Upper lobe of left lung (tissue), 4 donors: ENCODE data around the gene LRP2BP.

Experiments
- EP300 ChIP-seq, 4 donors: sonication (generic); formaldehyde crosslinking; IDR thresholded peaks; one replicate each; pipeline ENCODE4 v1.5.1; 2017; ENCODE audit warnings: antibody characterized with exemption in 4 of 4, control low read depth in 2 of 4
- TF ChIP-seq, protein P1 (sequence below), 6 experiments: fragments of 450-650 bp in 4 of 6; fragments of 200-600 bp in 2 of 6; sonication (generic) in 2 of 6; IDR thresholded peaks; one replicate each; pipeline ENCODE4 v1.5.1; 2016 to 2019; ENCODE audit warnings: antibody characterized with exemption in 6 of 6

DNA sequence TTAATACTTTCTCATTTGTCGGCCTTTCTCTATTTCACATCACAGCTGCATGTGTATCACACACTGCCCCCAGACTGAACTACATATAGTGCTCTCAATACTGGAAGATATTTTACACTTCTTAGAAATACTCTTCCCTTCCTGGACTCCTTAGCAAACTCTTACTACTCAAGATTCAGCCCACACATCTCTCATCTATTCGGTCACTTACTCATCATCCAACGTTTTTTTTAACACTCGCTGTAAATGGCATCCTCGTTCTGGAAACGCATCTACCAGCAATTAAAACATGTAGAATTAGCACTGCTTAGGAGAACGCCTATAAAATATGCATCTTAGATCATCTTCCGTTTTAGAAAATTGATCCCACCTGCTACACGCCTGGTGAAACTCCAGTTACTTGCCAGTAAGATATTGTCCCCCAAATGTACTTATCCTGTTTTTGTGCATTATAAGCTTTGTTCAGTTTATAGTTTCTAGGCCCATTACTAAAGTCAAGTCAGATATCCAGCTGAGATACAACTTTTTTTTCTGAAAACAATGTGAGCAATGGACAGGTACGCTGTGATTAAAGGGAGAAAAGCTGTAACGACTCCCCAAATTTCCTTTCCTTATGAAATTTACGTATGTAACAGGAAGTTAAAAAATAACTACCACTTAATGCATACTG is 1.0 kb downstream of the LRP2BP start:
- TF ChIP-seq, protein P1, sequence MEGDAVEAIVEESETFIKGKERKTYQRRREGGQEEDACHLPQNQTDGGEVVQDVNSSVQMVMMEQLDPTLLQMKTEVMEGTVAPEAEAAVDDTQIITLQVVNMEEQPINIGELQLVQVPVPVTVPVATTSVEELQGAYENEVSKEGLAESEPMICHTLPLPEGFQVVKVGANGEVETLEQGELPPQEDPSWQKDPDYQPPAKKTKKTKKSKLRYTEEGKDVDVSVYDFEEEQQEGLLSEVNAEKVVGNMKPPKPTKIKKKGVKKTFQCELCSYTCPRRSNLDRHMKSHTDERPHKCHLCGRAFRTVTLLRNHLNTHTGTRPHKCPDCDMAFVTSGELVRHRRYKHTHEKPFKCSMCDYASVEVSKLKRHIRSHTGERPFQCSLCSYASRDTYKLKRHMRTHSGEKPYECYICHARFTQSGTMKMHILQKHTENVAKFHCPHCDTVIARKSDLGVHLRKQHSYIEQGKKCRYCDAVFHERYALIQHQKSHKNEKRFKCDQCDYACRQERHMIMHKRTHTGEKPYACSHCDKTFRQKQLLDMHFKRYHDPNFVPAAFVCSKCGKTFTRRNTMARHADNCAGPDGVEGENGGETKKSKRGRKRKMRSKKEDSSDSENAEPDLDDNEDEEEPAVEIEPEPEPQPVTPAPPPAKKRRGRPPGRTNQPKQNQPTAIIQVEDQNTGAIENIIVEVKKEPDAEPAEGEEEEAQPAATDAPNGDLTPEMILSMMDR (IDR thresholded peaks at IDR 0.05): no peak
- TF ChIP-seq EP300 (IDR thresholded peaks at IDR 0.05): no peak
